ENCODE data around the gene UBAC1.
A peak's percentile ranks its signal among the peaks of the same experiment; 100 is the strongest.

The UBAC1 gene

DNA sequence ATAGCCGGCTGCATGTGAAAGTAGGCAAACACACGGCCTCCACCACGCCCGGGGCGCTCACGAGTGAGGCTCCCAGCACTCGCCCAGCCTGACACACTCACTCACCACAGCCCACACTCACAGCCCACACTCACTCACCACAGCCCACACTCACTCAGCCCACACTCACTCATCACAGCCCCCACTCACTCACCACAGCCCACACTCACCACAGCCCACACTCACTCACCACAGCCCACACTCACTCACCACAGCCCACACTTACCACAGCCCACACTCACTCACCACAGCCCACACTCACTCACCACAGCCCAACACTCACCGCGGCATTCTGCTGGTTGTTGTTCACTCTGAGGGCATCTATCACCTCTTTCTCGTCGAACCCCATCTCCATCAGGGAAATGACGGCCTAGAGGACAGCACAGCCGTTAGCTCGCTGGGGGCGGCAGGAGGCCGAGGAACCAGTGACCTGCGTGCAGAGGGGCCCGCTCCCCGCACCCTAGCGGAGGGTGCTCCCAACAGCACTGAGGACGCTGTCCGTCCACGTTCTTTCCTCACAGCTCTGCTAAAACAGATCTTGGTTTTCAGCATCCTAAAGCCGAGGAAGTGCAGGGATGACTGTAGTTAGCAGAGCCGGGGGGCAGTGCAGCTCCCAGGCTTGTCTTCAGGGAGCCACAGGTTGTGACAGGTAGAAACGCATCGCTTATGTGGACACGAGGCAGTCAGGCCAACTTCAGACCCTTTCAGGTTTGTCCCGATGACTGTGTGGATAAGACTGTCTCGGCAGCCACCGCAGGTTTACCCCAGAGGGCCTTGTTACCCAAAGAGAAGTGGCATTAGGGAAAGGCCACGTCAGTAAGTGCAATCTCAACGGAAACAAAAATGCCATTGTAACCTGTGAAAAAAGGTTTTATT lies 21.6 kb downstream of the UBAC1 start:
- DNase-seq (ENCODE audit: low read depth) = peak; percentile 39

DNA sequence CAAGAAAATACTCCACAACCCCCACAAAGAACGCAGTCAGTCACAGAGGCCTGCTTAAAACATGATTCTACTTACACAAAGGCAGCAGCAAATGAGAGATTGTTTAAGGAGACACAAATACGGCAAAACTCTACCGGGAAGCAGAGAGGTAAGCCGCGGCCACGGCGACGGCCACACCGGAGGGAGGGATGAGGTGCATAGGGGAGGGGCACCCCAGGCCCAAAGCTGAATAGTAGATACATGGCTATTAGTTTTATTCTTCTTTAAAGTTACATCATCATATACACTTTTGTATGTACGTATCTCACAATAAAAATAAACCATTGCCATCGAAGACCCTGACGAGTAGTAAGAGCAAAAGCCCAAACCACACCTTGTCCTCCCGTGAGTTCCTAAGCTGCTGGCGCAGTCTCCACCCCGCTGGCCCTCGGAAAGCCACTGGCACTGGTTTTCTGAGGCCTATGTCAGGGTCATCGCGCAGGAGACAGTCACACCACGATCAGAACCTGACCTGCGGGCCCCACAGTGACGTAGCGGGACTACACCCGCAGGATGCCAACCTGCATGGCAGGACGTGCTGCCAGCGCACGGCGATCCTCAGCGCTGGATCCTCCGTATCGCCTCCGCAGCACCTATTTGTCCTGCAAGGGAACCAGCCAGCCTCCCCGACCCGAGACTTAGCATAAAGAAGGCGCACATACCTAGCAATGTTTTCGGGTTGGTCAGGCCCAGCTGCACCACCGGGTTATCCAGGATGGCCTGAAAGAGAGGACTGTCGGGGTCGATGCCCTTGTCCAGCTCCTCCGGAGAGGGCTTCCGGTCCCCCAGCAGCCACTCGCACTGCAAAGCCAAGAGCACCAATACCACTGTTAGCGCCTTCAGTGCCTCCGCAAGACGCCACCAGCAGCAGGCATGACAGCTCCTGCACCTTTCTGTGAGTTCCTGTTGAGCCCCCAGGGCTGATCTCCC lies 23.4 kb downstream of the UBAC1 start:
- DNase-seq (ENCODE audit: low read depth) = no peak

DNA sequence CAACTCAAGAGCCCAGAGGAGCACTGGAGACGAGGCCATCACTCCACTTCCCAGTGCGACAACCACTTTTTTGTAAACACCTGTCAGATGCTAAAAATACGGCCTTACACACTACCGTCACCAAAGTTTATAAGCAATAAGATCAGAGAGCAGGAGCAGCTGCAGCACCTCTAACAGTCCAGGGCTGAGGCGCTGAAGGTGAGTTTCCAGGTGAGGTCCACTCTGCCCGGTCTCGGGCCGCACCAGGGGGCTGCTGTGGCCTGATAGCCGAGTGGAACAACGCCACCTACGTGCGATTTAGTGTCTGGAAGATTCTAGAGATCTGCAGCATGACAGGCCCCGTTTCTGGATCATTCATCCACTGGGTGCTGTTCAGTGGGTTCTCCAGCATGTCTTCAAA lies 28.1 kb downstream of the UBAC1 start:
- no peak for DNase-seq (ENCODE audit: low read depth)

DNA sequence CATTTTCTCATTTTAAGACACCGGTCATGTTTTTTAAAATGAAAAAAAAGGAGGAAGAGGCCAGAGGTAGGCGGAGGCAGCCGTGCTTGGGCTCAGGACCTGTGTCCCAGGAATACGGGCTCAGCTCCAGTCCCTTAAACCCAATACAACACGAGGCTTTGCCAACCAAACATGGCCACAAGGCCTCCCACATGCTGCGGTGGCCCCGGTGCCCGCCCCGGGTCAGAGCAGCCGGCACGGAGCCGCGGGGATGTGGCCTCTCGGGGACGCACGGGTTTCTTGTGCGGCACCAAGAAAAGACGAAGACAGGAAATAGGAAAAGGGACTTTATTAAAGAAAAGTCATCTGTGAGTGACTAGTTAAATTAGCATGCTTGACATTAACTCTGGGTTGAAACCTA lies 28.5 kb downstream of the UBAC1 start:
- DNase-seq (ENCODE audit: low read depth) = no peak

DNA sequence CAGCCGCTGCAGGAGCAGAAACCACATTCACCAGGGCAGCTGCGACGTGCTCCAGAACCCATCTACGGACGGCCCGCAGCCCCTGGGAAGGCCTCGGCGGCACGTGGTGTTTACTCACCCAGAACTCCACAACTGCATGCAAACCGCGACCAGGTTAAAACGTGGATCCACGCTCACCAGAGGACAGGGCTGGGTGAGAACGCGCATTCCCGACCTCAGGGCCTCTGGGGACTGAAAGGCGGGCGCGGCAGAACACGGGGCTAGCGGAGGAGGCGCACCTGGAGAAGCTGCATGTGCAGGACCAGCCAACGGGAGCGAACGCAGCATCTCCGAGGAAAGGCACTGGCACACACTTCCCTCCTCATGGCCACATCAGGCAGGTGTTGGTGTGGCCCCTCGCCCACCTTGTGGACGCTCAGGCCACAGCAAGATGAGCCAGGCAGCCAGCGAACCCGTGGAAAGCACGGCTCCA lies 29.8 kb downstream of the UBAC1 start:
- DNase-seq (ENCODE audit: low read depth) = no peak

DNA sequence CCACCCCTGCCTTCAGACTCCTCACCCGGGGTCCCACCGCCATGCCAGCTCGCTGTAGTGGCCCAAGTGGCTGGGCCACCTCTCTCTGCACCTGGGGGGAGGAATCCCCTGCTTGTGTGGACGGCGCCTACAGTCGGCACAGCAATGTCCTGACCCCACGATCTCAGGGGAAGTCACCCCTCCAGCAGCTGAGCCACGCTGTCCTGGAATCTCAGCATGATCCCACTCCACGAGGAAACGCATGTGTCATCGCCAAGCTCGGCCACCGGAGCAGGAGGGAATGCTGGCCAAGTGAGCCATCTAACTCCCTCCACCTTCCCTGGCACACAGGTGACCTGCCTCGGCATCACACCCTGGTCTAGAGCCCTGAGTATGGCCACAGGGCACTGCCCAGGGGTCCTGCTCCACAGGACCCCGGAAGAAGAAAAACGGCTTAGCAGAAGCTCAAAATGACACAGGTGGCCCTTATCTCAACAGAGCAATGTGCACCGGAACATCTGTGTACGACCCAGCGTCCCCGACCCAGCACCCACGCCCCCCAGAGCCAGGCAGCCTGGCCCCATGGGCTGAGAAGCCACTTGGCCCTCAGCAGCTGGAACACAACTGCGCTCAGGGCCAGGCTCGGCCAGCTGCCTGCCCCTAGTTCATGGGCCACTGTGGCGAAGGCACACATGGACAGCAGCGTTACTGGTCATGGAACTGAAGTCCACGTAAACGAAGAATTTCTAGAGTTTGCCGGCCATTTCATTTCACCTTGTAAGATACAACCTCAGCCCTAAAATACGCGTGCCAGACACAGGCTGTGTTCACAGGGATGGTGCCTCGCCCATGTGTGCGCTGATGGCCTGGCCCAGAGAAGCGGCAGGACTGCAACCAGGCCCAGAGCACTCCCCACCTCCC lies 30.5 kb downstream of the UBAC1 start:
- no peak for DNase-seq (ENCODE audit: low read depth)

DNA sequence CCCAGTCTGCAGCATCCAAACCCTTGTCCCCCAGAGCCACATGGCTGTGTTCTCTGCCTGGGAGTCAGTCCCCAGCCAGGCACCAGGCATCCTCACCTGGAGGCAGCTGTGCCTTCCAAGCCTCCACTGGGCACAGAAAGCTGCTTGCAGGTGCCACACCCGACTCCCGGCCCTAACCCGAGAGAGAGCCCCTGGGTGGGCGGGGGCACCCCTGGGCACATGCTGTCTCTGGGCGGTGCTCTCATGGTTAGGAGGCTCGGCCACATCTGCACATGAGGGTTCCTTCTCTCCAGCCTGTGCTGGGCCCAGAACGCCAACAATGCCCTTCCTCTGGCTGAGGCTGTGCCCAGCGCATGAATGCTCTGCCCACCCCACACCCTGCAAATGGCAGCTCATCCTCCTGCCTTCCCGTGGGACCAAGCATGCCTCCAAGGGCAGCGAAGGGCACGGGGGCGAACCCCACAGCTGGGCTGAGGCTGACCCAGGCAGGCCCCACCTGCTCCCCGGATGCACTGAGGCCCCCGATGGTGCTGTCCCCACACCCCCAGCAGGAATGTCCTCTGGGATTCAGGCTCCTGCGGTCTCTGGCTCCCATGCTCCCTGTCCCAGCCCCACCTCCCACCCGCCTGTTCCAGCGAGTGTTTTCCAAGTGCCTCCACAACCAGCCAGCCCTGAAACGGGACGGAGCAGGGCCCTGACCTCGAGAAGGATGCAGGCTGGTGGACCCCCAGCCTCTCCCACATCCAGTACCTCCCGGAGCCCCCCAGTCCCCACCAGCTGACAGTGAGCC lies 31.3 kb downstream of the UBAC1 start:
- DNase-seq (ENCODE audit: low read depth) = no peak

DNA sequence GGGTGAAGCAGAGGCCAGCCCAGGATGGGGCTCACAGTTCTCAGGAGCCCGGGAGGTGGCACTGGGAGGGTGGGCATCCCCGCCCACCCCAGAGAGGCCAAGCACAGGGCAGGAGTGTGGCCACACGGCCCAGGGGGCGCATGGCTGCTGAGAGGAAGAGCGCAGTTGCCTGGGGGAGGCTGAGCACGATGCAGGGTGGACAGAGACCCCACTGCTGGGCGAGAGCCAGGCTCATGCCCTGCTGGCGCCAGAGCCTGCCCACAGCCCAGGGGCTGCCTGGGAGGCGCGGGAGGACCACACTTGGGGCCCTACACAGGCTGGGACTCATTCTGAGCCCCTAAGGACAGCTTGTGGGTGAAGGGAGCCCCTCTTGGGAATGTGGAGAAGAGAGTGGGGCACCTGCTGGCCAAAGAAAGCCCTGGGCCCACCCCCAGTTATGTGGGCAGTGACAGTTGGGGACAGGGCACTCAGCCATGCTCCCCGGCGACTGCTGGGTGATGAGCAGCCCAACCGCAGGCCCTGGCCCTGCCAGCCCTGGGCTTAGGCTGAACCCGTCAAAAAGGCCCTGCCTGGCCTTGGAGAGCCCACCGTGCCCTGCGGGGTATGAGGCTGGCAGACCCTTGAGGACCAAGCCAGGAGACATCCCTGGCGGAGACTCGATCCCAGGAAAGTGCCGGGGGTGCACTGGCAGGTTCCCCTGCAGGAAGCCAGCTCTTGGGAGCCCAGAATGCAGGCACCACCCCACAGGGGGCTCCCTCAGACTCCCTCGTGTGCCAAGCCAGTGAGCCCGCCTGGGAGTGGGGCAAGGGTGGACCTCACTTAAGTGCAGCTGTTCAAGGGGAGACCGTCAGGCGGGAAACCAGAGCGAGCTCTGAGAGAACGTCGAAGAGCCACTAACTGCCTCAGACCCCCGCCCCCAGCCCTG lies 32.2 kb downstream of the UBAC1 start:
- no peak for DNase-seq (ENCODE audit: low read depth)

DNA sequence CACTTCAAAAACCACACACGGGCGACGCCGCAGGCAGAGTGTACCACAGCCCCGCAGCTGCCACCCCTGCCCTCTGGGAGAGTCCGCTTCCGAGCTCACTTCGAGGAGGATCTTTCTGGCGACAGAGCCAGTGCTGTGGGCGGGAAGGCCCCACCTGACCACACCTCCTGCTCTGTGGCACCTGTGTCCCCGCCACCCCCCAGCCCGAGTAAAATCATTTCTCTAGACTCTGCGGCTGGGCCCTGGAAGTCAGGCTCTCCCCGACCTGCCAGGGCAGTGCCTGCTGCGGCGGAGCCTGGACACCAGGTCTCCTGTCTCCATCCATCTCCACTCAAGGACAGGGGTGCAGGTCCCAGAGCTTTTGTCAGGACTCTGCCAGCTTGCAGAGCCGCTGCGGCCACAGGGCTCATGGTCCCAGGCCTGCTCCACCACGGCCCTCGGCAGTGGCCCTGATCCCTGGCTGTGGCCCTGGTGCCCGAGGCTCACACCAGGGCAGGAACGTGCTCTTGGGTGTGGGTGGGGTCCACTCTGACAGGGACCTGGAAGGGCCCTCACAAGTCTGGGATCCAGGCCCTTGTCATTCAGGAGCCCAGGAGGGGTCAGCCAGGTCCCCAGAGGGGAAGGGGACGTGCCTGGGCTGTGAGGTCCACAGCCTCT lies 33.0 kb downstream of the UBAC1 start:
- DNase-seq (ENCODE audit: low read depth) = no peak

DNA sequence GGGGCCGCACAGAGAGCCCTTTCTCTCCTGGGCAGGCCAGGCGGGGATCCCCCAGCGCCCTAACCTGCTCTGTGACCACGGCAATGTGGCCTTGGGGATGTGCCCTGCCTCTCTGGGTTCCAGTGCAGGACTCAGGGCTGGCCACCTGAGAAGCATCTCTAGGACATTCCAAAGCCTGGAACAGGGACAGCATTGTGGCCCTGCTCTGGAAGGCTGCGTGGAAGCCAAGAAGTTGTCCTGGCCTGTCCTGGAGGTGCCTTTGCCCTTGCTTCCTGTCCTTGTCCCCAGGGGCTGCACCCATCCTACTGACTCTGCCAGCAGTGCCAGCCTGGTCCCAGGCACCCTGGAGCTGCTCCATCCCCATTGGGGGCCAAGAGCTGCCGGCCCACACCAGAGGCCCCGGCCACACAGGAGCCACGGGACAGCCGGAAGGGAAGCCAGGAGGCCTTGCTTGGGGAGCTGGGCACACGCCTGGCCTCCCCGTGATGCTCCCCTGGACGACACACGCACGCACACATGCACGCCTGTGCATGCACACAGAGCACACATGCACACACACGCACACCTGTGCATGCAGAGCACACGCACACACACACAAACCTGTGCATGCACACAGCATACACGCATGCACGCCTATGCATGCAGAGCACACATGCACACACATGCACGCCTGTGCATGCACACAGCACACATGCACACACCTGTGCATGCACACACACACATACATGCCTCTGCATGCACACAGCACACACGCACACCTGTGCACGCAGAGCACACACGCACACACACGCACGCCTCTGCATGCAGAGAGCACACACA lies 33.8 kb downstream of the UBAC1 start:
- no peak for DNase-seq (ENCODE audit: low read depth)

DNA sequence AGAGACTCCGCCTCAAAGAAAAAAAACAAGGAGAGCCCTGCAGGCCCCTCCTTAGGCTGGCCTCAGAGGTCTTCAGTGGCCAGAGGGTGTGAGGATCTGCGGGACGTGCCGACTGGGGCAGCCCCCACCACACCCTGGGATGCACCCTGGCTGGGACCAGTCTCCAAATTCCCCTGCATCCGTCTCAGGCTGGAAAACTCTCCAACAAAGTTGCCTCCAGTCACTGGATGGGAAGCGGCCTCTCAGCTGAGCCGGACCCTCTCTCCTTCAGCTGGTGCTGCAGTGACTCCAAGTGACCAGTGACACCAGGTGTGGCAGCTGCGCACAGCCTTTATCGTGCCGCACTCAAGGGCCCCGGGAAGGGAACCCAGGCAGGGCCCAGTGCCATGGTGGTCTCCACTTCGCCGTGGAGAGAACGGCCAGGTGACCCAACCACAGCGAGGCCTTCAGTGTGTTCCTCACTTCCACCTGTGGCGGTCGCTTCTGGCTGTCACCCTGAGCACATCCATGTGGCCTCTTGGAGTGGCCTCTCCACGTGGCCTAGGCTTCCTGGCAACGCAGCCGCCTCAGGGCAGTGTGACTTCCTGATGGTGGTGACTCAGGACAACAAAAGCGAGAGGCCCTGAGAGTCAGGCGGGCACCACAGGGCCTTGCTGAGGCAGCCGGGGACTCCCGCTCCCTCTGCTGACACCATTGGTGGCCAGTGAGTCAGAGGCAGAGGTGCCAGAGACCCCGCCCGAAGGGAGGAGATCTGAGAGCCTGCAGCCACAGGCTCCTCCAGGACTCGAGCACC lies 34.6 kb downstream of the UBAC1 start:
- peak; percentile 39 for DNase-seq (ENCODE audit: low read depth)

DNA sequence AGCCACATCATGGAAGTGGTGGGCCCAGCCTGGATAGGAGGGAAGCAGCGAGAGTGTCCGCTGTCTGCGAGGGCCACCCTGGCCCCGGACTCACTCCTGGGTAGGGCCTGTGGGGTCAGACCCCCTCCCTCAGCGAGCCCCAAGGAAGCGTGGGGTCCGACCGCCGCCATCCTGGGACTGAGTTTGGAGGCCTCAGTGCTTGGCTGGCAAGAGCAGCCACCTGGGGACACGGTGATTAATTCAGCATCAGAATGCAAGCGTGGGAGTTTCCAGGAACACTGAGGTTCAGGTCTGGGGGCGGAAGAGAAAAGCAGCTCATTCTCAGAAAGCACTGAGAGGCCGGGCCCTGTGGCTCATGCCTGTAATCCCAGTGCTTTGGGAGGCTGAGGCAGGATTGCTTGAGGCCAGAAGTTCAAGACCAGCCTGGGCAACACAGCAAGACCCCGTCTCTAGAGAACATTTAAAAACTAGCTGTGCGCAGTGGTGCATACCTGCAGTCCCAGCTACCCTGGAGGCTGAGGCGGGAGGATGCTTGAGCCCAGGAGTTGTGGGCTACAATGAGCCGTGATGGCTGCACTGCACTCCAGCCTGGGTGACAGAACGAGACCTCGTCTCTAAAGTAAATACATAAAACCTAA lies 35.6 kb downstream of the UBAC1 start:
- DNase-seq (ENCODE audit: low read depth) = no peak

DNA sequence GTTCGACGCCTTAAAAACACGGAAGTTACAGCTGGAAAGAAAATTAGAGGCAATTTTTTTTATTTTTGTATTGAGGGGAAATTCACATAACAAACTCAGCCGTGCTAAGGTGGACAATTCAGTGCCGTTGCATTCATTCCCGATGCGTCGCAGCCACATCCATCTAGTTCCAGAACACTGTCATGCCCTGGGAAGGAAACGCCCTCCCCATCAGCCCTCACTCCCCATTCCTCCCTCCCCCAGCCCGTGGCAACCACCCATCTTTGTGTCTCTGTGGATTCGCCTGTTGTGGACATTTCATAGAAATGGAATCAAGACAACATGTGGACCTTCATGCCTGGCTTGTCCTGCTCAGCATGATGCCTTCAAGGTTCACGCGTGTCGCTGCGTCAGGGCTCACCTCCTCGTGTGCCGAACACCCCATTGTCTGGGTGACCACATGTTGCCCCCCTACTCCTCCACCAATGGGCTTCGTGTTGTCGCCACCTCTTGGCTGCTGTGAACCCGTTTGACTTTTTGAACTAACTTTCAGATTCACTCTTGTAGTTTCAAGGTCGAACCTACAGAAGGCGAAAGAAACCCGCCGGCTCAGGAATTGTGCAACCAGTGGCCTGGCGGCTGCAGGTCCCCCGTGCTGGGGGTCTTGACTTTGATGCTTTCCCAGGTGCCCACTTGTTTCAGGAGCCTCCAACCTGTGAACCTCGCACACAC lies 36.4 kb downstream of the UBAC1 start:
- no peak for DNase-seq (ENCODE audit: low read depth)

DNA sequence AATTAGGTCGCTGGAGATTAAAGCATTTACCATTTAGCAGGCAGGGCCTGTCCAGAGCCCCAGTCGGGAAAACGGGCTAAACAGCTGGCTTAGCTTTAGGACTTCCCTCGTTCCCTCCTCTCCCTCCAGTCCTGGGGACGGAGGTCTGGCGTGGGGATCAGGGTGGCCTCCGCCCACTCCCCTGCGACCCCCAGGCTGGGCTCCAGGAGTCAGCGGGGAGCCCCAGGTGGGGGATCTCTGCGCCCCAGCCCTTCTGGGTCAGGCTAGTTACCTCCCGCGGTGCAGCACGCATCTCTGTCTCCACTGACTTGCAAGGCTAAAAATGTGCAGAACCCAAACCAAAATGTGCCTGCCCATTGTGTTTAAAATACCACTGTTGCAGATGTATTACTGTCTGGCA lies 37.7 kb downstream of the UBAC1 start:
- no peak for DNase-seq (ENCODE audit: low read depth)

DNA sequence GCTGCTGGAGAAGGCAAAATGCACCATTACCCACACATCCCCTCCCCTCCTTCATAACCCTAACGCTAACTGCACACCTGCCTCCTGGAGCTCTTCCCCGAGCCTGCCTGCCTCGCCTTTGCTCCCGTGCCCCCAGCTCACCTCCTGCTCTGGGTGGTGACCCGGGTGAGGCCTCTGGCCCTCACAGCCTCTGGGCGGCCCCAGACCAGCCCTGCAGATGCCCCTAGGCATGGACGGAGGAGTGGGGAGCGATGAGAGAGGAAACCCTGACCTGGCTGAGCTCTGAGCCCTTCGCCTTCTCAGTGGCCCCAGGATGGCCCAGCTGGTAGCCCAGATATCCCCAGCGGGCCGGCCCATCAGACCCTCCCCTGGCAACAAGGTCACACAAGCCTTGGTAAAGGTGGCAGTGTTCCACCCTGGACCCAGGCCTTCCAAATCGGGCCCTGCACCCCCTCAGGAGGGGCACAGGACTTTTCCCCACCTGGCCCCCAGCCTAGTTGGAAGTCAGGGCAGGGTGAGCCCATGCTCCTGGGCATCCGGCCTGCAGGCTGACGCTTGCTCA lies 39.3 kb downstream of the UBAC1 start:
- no peak for DNase-seq (ENCODE audit: low read depth)

DNA sequence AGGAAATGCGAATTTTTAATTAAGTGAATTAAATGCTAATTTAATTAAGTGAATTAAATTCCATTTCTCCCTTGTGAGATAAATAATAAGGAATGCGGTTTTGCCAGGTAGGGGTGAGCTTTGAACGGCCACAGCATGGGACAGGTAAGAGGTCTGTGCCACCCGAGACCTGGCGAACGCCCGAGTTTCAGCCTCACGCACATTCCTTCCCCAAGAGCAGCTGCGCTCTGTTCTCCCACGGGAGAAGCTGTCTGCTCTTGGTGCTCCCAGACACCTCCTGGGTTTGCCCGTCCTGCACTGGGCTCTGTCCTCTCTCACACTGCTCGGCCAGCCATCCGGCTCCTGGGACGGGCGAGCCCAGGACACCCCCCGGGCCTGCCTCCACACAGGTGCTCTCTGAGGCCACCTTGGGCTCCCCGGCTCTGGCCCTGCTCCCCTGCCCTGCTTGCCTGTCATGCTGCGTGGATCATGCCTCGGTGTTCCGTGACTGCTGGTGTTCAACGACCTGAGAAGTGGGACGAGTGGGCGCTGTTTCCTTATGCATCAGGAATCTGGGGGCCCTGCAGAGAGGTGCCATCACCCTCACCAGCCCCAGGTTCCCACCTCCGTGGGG lies 40.1 kb downstream of the UBAC1 start:
- no peak for DNase-seq (ENCODE audit: low read depth)

All from stimulated activated CD8-positive, alpha-beta memory T cell treated with anti-CD3 and anti-CD28 coated beads, Interleukin-12 subunit alpha, Interleukin-12 subunit beta, amount 100 ng/mL, for 4 hours (primary cell).